Right cardiac atrium (tissue), 5 donors: Measurements from ENCODE around the gene AHCYL1. TPM values are rescaled to one million over a fixed set of nuclear protein-coding genes. Genes with fewer than 3 reads are reported as not detected.

ENCODE experiments used
- ATAC-seq, 2 donors: fragments of 200-7000 bp; cut with Tn5 transposase; one replicate each; pipeline versions ENCODE4 v1.8.0 to v1.9.1; 2020; ENCODE audit warnings: moderate library complexity in 2 of 2, mild to moderate bottlenecking in 1 of 2
- DNase-seq, 3 donors: peaks; one replicate each; pipeline ENCODE4 v3.0.0-alpha.2; 2020
- H3K27ac ChIP-seq: one replicate; pipeline ENCODE4 v1.5.1; 2013; ENCODE audit warnings: mild to moderate bottlenecking, low read length, control low read depth, moderate library complexity
- H3K27me3 ChIP-seq: one replicate; pipeline ENCODE4 v1.6.1; 2013; ENCODE audit not compliant: control insufficient read depth, insufficient read depth
- H3K4me1 ChIP-seq: one replicate; pipeline ENCODE4 v1.6.1; 2013; ENCODE audit warnings: low read length; ENCODE audit not compliant: control insufficient read depth, insufficient read depth
- H3K4me3 ChIP-seq: one replicate; pipeline ENCODE4 v1.5.1; 2013; ENCODE audit warnings: low read length, control low read depth
- H3K9me3 ChIP-seq: one replicate; pipeline ENCODE4 v1.6.1; 2013; ENCODE audit warnings: low read length; ENCODE audit not compliant: control insufficient read depth
- WGBS: extraction: QIAGEN DNeasy Blood & Tissue Kit; methylation state at CpG from one replicate; pipeline ENCODE4 v1.1.7; 2013; 5-methylcytosine and 5-hydroxymethylcytosine counted together
- intact Hi-C, 4 donors: fragments of 100-400 bp; cut with DNase I; formaldehyde crosslinking; loops; one replicate each; pipeline versions ENCODE4 v1.11.0 to v1.14.0; 2022 to 2023
- polyA plus RNA-seq: library from polyadenylated mRNA; stranded (reverse); fragments of 200-250 nt; gene quantifications from one replicate; pipeline ENCODE4 v1.2.3, GENCODE V29; 2013
- total RNA-seq, 4 donors: library from RNA; stranded (reverse); fragmentation: NEBNext Ultra II Directional; extraction: Animal tissue kit (Norgen Biotek cat#: 25700); gene quantifications; one replicate each; pipeline ENCODE4 v1.2.1, GENCODE V29; 2021
- donor health status: healthy with polysubstance abuse.
- donor health status: DM: no; HTN: yes; CAD: no.
- donor health status: DM: no; HTN: no; CAD: no.
- donor health status: DM: no; HTN: yes; CAD: no; lungs with severe emphysema.
- donor health status: DM: yes; HTN: yes; CAD: no.

The AHCYL1 gene
- total and polyA plus RNA-seq, 5 donors = 27.7 to 49.6 (median 40.7) TPM

- intact Hi-C loops = no loop called here
- Histone ChIP-seq H3K27ac (no peak overlapping the region), H3K27me3 (no peaks in the 10 kb centered on the region), H3K4me1 (peaks cover 11% of the 10 kb centered on the region), H3K4me3 (no peak overlapping the region), H3K9me3 (no peaks in the 10 kb centered on the region)
- 89% methylated on average over 5 of the region's 5 CpGs for WGBS
- DNase-seq = no peak
- ATAC-seq = peak in 1 of 2 donors; percentile 35
Observed at GRCh38 chr1:109996476-109996875, 11.9 kb downstream of the AHCYL1 start.

DNA sequence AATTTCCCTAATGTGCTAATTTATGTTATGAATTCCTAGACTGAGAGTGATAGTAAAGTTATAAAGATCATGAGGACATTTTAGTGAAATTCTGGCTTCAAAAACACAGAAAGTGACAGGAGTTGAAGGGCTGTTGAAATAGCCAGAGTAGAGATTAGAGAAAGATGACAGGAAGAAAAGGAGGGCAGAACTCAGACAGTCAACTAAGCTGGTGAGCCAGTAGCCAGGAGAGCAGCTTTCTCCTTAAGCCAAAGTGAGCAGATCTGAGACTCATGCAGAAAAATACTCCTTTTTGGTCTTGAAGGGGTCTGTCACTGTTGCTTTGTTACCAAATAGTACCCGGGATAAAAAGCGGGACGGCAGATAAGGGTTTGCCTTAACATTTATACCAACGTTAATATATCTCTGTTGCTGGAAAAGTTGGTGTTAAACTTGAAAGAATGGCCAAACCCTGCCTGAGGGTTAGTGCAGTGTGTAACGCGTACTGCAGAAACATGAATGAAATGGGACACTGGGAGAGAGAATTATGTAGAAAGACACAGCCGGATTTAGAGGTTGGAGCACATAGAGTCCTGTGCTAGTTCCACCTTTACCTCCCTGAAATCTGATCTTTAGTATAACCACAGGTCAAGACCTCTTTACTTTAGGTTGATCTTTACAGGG is 12.8 kb downstream of the AHCYL1 start:
- DNase-seq (no peak), ATAC-seq (no peak)
- WGBS = 49% methylated on average over 7 of the region's 7 CpGs
- no peaks in the 10 kb centered on the region for H3K9me3 ChIP-seq
- intact Hi-C loops = no loop called here
- peaks cover 10% of the 10 kb centered on the region for H3K4me1 ChIP-seq
- H3K4me3 ChIP-seq = no peak overlapping the region
- H3K27me3 ChIP-seq = no peaks in the 10 kb centered on the region
- no peak overlapping the region for H3K27ac ChIP-seq

DNA sequence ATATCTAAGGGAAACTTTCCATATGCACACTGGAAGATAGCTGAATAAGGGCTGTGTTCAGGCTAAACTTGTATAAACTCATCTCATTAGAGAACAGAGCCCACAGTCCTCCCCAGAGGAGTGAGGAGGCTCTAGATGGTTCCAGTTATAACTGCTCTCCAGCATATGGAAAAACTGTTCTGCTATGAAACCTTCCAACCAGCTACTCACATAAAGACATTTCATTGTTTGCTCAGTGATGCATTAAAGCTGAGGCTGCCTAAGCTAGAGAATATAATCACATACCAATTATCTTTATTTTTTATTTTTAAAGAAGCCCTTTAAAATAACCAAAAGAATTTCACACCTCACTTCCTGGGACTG is 13.3 kb downstream of the AHCYL1 start:
- no peak for DNase-seq
- H3K4me1 ChIP-seq = peaks cover 8% of the 10 kb centered on the region
- no peak overlapping the region for H3K4me3 ChIP-seq
- H3K27me3 ChIP-seq = no peaks in the 10 kb centered on the region
- H3K9me3 ChIP-seq = no peaks in the 10 kb centered on the region
- ATAC-seq = no peak
- intact Hi-C loops = no loop called here
- H3K27ac ChIP-seq = no peak overlapping the region

DNA sequence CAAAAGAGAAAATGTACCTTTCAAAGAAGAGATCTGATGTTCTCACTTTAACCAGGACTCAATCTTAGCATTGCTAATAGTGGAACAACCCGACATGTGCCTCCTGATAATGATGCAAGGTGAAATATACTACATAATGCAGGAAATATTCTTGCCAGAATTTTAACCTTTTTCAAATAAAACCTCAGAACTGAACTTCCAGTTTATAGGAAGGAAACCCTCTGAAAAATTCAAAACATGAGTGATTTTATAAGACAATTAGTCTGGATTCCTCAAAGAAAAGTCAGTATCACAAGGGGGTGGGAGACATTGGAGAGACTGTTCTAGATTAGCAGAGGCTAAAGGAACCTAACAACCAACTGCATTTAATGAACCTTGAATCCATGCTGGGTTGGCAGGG is 18.1 kb downstream of the AHCYL1 start:
- Histone ChIP-seq H3K4me3 (no peak overlapping the region), H3K27ac (no peak overlapping the region), H3K27me3 (no peaks in the 10 kb centered on the region), H3K9me3 (no peaks in the 10 kb centered on the region), H3K4me1 (peaks cover 8% of the 10 kb centered on the region)
- 94% methylated on average over 1 of the region's 1 CpG for WGBS
- DNase-seq (no peak), ATAC-seq (no peak)
- intact Hi-C loops = no loop called here

DNA sequence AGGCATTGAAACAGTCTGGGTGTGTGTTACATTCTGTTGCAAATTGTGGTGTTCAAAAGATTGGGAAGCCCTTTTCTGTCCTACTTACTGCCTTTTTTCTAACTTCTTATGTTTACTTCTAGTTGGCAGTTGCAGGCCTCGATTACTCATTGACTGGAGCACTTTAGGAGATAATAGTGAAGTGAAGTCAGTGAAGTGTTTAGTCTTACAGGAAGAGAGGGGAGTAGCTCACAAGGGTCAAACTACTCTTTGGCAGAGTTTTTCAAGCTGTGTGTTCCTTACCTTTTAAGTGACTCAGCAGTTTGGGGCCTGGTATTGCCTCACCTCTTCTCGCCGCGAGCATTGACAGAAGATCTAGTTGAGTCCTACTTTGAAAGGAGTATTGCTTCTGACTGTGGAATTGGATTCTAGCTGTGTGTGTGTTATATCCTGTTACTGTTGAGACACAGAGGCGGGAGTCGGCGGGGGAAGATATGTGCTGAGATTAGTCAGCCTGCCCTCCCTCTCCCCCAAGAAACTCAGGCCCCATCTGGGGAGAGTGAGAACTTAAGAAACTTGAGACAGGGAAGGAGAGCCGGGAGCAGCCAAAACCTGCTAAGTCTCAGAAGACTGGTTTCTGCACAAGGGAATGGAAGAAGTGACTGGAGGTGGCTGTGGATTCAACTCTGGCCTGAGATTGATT is 19.3 kb downstream of the AHCYL1 start:
- intact Hi-C loops = no loop called here
- Histone ChIP-seq H3K4me3 (peak overlapping the region; percentile 42), H3K27me3 (no peaks in the 10 kb centered on the region), H3K27ac (peak overlapping the region; percentile 97), H3K9me3 (no peaks in the 10 kb centered on the region), H3K4me1 (peaks cover 8% of the 10 kb centered on the region)
- 22% methylated on average over 8 of the region's 8 CpGs for WGBS
- peak; percentile 87 to 92 for ATAC-seq
- DNase-seq = peak; percentile 67 to 73 (median 72)

DNA sequence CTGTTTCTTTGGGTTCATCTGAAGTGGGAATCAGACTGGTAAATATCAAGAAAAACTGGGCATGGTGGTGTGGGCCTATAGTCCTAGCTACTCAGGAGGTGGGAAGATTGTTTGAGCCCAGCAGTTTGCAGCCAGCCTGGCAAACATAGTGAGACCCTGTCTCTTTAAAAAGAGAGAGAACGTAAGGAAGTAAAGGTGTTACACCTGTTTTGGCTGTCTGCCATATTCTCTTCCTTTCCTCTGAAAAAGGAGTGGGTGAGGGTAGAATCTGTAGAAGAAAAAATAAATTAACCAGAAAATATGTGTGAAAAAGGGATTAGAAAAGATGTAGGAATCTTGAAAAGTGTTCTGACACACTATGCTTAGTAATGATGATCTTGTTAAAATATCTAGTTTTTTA is 20.0 kb downstream of the AHCYL1 start:
- 52% methylated on average over 1 of the region's 1 CpG for WGBS
- no peak overlapping the region for H3K4me3 ChIP-seq
- DNase-seq (no peak), ATAC-seq (no peak)
- no peaks in the 10 kb centered on the region for H3K9me3 ChIP-seq
- peak overlapping the region; percentile 97 for H3K27ac ChIP-seq
- intact Hi-C loops = no loop called here
- H3K27me3 ChIP-seq = no peaks in the 10 kb centered on the region
- H3K4me1 ChIP-seq = peaks cover 8% of the 10 kb centered on the region

DNA sequence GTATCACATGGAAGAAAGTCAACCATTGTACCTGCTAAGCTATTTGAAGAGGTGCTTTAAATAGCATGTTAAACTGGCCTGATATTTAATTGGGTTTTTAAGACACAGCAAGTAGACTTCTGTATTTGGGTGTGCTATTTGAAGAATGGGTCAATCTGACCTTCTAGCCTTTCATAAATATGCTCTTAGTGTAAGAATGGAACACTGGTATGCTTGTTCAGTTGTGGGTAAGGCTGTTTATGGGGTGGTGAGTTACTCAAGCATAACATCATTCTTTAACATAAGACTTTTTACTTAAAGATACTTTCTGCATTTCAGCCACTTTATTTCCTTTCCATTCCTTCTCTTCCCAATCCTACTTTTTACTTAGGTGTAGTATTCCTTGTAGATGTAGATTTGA is 21.4 kb downstream of the AHCYL1 start:
- Histone ChIP-seq H3K9me3 (no peaks in the 10 kb centered on the region), H3K27ac (no peak overlapping the region), H3K27me3 (no peaks in the 10 kb centered on the region), H3K4me3 (no peak overlapping the region), H3K4me1 (peaks cover 8% of the 10 kb centered on the region)
- ATAC-seq (no peak), DNase-seq (no peak)
- intact Hi-C loops = no loop called here

GRCh38 chr1:110006516-110006915 is 22.0 kb downstream of the AHCYL1 start:
- no peaks in the 10 kb centered on the region for H3K27me3 ChIP-seq
- peaks cover 8% of the 10 kb centered on the region for H3K4me1 ChIP-seq
- no peak overlapping the region for H3K4me3 ChIP-seq
- no peak overlapping the region for H3K27ac ChIP-seq
- WGBS = 25% methylated on average over 1 of the region's 1 CpG
- no peaks in the 10 kb centered on the region for H3K9me3 ChIP-seq
- ATAC-seq (no peak), DNase-seq (no peak)
- intact Hi-C loops = no loop called here

DNA sequence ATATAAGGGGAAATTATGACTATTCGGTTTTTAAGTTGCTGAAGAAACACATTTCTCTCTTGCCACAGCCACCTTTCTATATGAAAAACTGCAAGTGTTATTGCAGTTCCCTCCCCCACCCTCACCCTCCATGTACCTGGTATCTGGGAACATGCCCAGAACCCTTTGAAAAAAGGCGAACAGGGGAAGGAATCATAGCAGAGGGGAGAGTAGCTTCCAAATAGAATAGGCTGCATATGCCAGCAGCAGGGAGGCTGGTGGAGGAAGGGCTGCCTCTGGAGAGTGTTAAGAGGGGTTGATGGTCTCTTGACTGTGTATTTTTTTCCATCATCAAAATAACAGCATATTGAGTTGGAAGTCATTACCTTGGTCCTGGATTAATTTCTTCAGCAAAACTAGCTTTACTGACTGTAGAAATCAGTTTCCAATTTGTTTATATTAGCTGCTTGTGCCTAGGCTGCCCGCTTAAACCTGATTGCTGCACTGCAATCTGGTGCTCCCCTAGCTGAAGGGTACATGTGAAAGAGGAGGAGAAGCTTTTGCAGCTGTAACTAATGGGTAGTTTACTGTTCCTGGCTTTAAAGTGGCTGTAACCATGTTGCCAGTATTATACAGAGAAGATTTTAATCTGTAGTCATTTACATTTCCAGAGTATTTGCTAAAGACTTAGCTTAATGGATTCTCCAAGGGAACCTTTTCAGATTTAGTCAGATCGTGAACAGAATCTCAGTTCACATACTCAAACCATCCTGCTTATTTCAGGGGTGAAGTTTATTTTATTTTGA is 22.7 kb downstream of the AHCYL1 start:
- Histone ChIP-seq H3K4me1 (peaks cover 8% of the 10 kb centered on the region), H3K27ac (no peak overlapping the region), H3K4me3 (no peak overlapping the region), H3K27me3 (no peaks in the 10 kb centered on the region), H3K9me3 (no peaks in the 10 kb centered on the region)
- WGBS = 81% methylated on average over 4 of the region's 4 CpGs
- no peak for DNase-seq
- no peak for ATAC-seq
- intact Hi-C loops = no loop called here

DNA sequence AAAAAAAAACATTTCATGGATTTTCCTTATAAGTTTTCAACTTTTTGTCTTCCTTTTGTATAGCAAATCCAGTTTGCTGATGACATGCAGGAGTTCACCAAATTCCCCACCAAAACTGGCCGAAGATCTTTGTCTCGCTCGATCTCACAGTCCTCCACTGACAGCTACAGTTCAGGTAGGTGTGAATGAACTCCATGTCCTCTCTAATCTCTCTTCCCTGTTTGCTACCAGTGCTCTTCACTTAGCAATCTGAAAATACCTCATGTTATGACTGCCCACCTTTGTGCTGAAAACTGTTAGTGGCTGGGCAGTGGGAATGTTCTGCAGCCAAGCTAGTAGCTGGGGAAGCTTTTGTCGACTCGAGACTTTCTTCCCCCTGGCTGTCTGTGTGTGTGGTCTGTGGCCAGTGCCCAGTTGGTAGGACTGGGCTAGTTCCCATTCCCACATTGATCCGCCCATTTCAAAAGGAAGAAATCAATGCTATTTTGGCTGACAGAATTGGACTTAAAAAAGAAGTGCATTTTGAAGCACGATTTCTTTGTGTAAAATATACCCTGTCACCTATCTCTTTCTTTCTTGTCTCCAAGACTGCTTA is 24.5 kb downstream of the AHCYL1 start:
- 85% methylated on average over 7 of the region's 7 CpGs for WGBS
- H3K4me1 ChIP-seq = peaks cover 4% of the 10 kb centered on the region
- DNase-seq (no peak), ATAC-seq (no peak)
- no peaks in the 10 kb centered on the region for H3K9me3 ChIP-seq
- H3K4me3 ChIP-seq = no peak overlapping the region
- no peak overlapping the region for H3K27ac ChIP-seq
- no peaks in the 10 kb centered on the region for H3K27me3 ChIP-seq
- intact Hi-C loops = no loop called here

GRCh38 chr1:110011527-110012041 is 27.0 kb downstream of the AHCYL1 start:
- no peak for DNase-seq
- Histone ChIP-seq H3K4me1 (no peaks in the 10 kb centered on the region), H3K27ac (no peak overlapping the region), H3K27me3 (no peaks in the 10 kb centered on the region), H3K9me3 (no peaks in the 10 kb centered on the region), H3K4me3 (no peak overlapping the region)
- WGBS = 57% methylated on average over 2 of the region's 2 CpGs
- peak; percentile 63 to 76 for ATAC-seq
- intact Hi-C loops = no loop called here
